ENCODE data around the gene PDE4C. TPM values are rescaled to one million over a fixed set of nuclear protein-coding genes. Genes with fewer than 3 reads are reported as not detected.

PDE4C gene
- total and polyA plus RNA-seq, 10 of the 15 experiments (the other 5 are each of a cell fraction or from before 2014, with no cell fraction given) = 0.08 to 0.73 (median 0.34) TPM

DNA sequence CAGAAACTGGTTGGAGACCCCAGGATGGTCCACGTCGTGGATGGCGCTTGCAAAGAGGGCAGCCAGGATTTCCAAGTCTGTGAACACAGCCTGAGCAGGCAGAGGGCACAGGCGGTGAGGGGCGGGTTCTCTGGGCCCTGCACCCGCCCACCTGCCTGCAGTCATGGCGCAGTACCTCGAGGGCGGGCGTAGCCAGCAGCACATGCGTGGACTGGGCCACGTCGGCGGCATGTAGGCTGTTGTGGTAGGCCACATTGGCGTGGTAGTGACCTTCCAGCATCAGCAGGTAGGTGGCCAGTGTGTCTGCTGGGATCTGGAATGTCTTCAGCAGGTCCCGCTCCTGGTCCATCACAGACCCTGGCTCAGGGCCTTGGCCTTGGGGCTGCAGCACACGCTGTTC is 8.1 kb downstream of the PDE4C start:
- in situ Hi-C loops (cut with MboI) = no loop called here
- H3K79me2 ChIP-seq (ENCODE audit: control insufficient read depth, insufficient read depth, low read length) = no peaks in the 10 kb centered on the region
- H3K27ac ChIP-seq (ENCODE audit: control insufficient read depth, insufficient read depth) = no peak overlapping the region
- RAD21 ChIA-PET (ENCODE audit: unreplicated experiment) = no interaction called here
- ATAC-seq = no peak; the same call in 2 of the 3 replicates
- no peaks in the 10 kb centered on the region for H4K20me1 ChIP-seq (ENCODE audit: control insufficient read depth, insufficient read depth)
- WGBS (ENCODE audit: insufficient coverage, insufficient replicate concordance, low lambda C conversion rate, missing lambda C conversion rate) = 47% methylated on average over 14 of the region's 17 CpGs
- FAIRE-seq = no peak
- POLR2A ChIA-PET = no interaction called here
- no peak overlapping the region for H3K9ac ChIP-seq (ENCODE audit: control insufficient read depth, insufficient read depth, low read length)
- TF ChIP-seq ZNF217 (IDR thresholded peaks at IDR 0.05) = no peak
- no peak for TF ChIP-seq SMAD5 (IDR thresholded peaks at IDR 0.05; ENCODE audit: low read depth)
- no peak for TF ChIP-seq CHD2 (IDR thresholded peaks at IDR 0.05; ENCODE audit: borderline replicate concordance, low read depth, low read length)
- TF ChIP-seq ZBTB33 (IDR thresholded peaks at IDR 0.05) = no peak
- no peak for TF ChIP-seq ZNF622 (IDR thresholded peaks at IDR 0.05)
- TF ChIP-seq KDM1A (IDR thresholded peaks at IDR 0.05; ENCODE audit: borderline replicate concordance) = no peak
- TF ChIP-seq STAT3 (IDR thresholded peaks at IDR 0.05; ENCODE audit: low read depth, low read length) = no peak
- no peak for TF ChIP-seq MYC (IDR thresholded peaks at IDR 0.05; ENCODE audit: insufficient read depth, insufficient read length, insufficient replicate concordance, low read length, severe bottlenecking)
- no peak for TF ChIP-seq LARP7 (IDR thresholded peaks at IDR 0.05)
- TF ChIP-seq E4F1 (IDR thresholded peaks at IDR 0.05; ENCODE audit: borderline replicate concordance, partially characterized antibody) = no peak
- TF ChIP-seq BMI1 (IDR thresholded peaks at IDR 0.05; ENCODE audit: borderline replicate concordance) = no peak
- TF ChIP-seq, protein P1, sequence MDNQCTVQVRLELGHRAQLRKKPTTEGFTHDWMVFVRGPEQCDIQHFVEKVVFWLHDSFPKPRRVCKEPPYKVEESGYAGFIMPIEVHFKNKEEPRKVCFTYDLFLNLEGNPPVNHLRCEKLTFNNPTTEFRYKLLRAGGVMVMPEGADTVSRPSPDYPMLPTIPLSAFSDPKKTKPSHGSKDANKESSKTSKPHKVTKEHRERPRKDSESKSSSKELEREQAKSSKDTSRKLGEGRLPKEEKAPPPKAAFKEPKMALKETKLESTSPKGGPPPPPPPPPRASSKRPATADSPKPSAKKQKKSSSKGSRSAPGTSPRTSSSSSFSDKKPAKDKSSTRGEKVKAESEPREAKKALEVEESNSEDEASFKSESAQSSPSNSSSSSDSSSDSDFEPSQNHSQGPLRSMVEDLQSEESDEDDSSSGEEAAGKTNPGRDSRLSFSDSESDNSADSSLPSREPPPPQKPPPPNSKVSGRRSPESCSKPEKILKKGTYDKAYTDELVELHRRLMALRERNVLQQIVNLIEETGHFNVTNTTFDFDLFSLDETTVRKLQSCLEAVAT (IDR thresholded peaks at IDR 0.05) = no peak
- no peak for TF ChIP-seq HDAC2 (IDR thresholded peaks at IDR 0.05)
- no peak for TF ChIP-seq IKZF1 (conservative IDR thresholded peaks at IDR 0.05)
- TF ChIP-seq NR2C2 (IDR thresholded peaks at IDR 0.05; ENCODE audit: borderline replicate concordance, control insufficient read depth, insufficient read length, low read depth) = no peak
- no peak for TF ChIP-seq YBX1 (IDR thresholded peaks at IDR 0.05)
- TF ChIP-seq MXI1 (IDR thresholded peaks at IDR 0.05; ENCODE audit: low read depth, low read length) = no peak
- no peak for TF ChIP-seq SRF (IDR thresholded peaks at IDR 0.05; ENCODE audit: low read depth in 2 of 2, low read length in 2 of 2)
- no peak for TF ChIP-seq TARDBP (IDR thresholded peaks at IDR 0.05; ENCODE audit: borderline replicate concordance)
- H3K27me3 ChIP-seq (replicated peaks in 1 of 2; ENCODE audit: control insufficient read depth in 2 of 2, insufficient read depth in 2 of 2, low read length in 1 of 2) = peaks cover 0 to 4% of the 10 kb centered on the region in 2 experiments; a peak in 2 of 4 replicates
- no peaks in the 10 kb centered on the region for H3K9me3 ChIP-seq (replicated peaks; ENCODE audit: control insufficient read depth, insufficient read depth, low read length)
- H3K4me2 ChIP-seq (ENCODE audit: control insufficient read depth, insufficient read depth) = no peak overlapping the region
- intact Hi-C loops (cut with micrococcal nuclease; ENCODE audit: unreplicated experiment) = no loop called here
- CTCF ChIA-PET = interaction anchor here (1.3 to 1.9 kb wide), 2 partner anchors 10 to 61 kb away, joined by 3 to 6 read pairs; no protein-coding TSS in a partner anchor
- no peaks in the 10 kb centered on the region for H3K36me3 ChIP-seq (ENCODE audit: control insufficient read depth in 2 of 2, insufficient read depth in 2 of 2, low read length in 1 of 2)
- SMC1A ChIA-PET (ENCODE audit: uncharacterized antibody, unreplicated experiment) = no interaction called here
- no peak overlapping the region for H3K4me3 ChIP-seq
- no peak overlapping the region for H2AFZ ChIP-seq (ENCODE audit: control insufficient read depth, low read depth, low read length)
- H3K4me1 ChIP-seq (ENCODE audit: control insufficient read depth, insufficient read depth, low read length) = no peaks in the 10 kb centered on the region
- no TSS peak for BruUV-seq (replicated peaks)
- DNase-seq (ENCODE audit: low read depth, low spot score) = no peak
